Natural killer cell (primary cell): ENCODE data around the gene CCNDBP1. TPM values are rescaled to one million over a fixed set of nuclear protein-coding genes. Genes with fewer than 3 reads are reported as not detected.

Source experiments
- ATAC-seq, 3 donors: fragments of 150-1000 bp in 2 of 3; fragments of 200-7000 bp in 1 of 3; cut with Tn5 transposase; 1 replicate in 1 of 3; 2 replicates in 2 of 3; pipeline ENCODE4 v1.10.0; 2021; ENCODE audit warnings: mild to moderate bottlenecking in 2 of 3, moderate library complexity in 2 of 3
- DNase-seq, 2 donors: peaks; one replicate each; pipeline versions ENCODE4 v3.0.0 to v3.0.0-alpha.2; 2013 to 2021; ENCODE audit warnings: mixed read lengths in 1 of 2
- H3K27ac ChIP-seq: one replicate; pipeline ENCODE4 v1.5.1; 2013; ENCODE audit warnings: mild to moderate bottlenecking, low read length
- H3K27me3 ChIP-seq: one replicate; pipeline ENCODE4 v1.6.1; 2013; ENCODE audit warnings: low read length; ENCODE audit not compliant: control insufficient read depth, insufficient read depth
- H3K36me3 ChIP-seq: one replicate; pipeline ENCODE4 v1.6.1; 2013; ENCODE audit warnings: low read length; ENCODE audit not compliant: control insufficient read depth, insufficient read depth
- H3K4me1 ChIP-seq: one replicate; pipeline ENCODE4 v1.6.1; 2013; ENCODE audit warnings: low read length; ENCODE audit not compliant: control insufficient read depth, insufficient read depth
- H3K4me3 ChIP-seq: one replicate; pipeline ENCODE4 v1.5.1; 2013; ENCODE audit warnings: low read length
- H3K9me3 ChIP-seq: one replicate; pipeline ENCODE4 v1.6.1; 2013; ENCODE audit warnings: low read length; ENCODE audit not compliant: control insufficient read depth, insufficient read depth
- H3K27ac Mint-ChIP-seq, 2 donors: one replicate each; pipeline ENCODE4 v1.8.0; 2022; ENCODE audit warnings: mild to moderate bottlenecking in 2 of 2, mixed read lengths in 2 of 2, moderate library complexity in 1 of 2
- H3K27me3 Mint-ChIP-seq, 2 donors: one replicate each; pipeline ENCODE4 v1.8.0; 2022; ENCODE audit warnings: low read depth in 2 of 2, mixed read lengths in 2 of 2
- H3K36me3 Mint-ChIP-seq: one replicate; pipeline ENCODE4 v1.8.0; 2022; ENCODE audit warnings: mixed read lengths
- H3K4me1 Mint-ChIP-seq, 2 donors: one replicate each; pipeline ENCODE4 v1.8.0; 2022; ENCODE audit warnings: mixed read lengths in 2 of 2
- H3K4me3 Mint-ChIP-seq: one replicate; pipeline ENCODE4 v1.8.0; 2022; ENCODE audit warnings: mild to moderate bottlenecking, moderate library complexity, mixed read lengths
- H3K9me3 Mint-ChIP-seq, 2 donors: one replicate each; pipeline ENCODE4 v1.8.0; 2022; ENCODE audit warnings: mixed read lengths in 2 of 2
- WGBS: methylation state at CpG from one replicate; pipeline ENCODE4 v1.1.7; 2013; ENCODE audit warnings: missing lambda C conversion rate; ENCODE audit not compliant: insufficient coverage; 5-methylcytosine and 5-hydroxymethylcytosine counted together
- intact Hi-C: fragments of 100-400 bp; cut with micrococcal nuclease; formaldehyde crosslinking; loops from one replicate; pipeline ENCODE4 v1.14.2; 2022
- total RNA-seq, 4 donors: library from RNA; stranded (reverse); fragments of 120-200 nt in 1 of 4; gene quantifications; one replicate each; pipeline versions ENCODE4 v1.2.3 to v1.2.4, GENCODE V29; 2013 to 2022
- TF ChIP-seq, protein P1 (sequence below): fragments of 200-600 bp; IDR thresholded peaks from one replicate; pipeline ENCODE4 v1.8.0; 2022; ENCODE audit warnings: antibody characterized with exemption

The CCNDBP1 gene
- total RNA-seq, 3 donors from 2014 or later (not counting 1 experiment from before 2014, with no cell fraction given): 120 to 150 (median 129) TPM

- Mint-ChIP-seq H3K4me1 (peaks cover 12 to 14% of the 10 kb centered on the region in 2 donors), H3K4me3 (no peak overlapping the region), H3K27me3 (no peaks in the 10 kb centered on the region), H3K27ac (no peak overlapping the region), H3K9me3 (no peaks in the 10 kb centered on the region), H3K36me3 (peaks cover 14% of the 10 kb centered on the region)
- Histone ChIP-seq H3K9me3 (no peaks in the 10 kb centered on the region), H3K27ac (no peak overlapping the region), H3K4me3 (no peak overlapping the region), H3K4me1 (no peaks in the 10 kb centered on the region), H3K36me3 (peaks cover 48% of the 10 kb centered on the region), H3K27me3 (no peaks in the 10 kb centered on the region)
- DNase-seq (no peak), ATAC-seq (no peak)
- 100% methylated on average over 3 of the region's 5 CpGs for WGBS
- TF ChIP-seq, protein P1, sequence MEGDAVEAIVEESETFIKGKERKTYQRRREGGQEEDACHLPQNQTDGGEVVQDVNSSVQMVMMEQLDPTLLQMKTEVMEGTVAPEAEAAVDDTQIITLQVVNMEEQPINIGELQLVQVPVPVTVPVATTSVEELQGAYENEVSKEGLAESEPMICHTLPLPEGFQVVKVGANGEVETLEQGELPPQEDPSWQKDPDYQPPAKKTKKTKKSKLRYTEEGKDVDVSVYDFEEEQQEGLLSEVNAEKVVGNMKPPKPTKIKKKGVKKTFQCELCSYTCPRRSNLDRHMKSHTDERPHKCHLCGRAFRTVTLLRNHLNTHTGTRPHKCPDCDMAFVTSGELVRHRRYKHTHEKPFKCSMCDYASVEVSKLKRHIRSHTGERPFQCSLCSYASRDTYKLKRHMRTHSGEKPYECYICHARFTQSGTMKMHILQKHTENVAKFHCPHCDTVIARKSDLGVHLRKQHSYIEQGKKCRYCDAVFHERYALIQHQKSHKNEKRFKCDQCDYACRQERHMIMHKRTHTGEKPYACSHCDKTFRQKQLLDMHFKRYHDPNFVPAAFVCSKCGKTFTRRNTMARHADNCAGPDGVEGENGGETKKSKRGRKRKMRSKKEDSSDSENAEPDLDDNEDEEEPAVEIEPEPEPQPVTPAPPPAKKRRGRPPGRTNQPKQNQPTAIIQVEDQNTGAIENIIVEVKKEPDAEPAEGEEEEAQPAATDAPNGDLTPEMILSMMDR: no peak
- intact Hi-C loops: no loop called here
Measured at GRCh38 chr15:43146184-43146583, 39.0 kb upstream of the CCNDBP1 start.

- peaks cover 13 to 15% of the 10 kb centered on the region in 2 donors for H3K4me1 Mint-ChIP-seq
- H3K4me1 ChIP-seq: no peaks in the 10 kb centered on the region
- intact Hi-C loops: no loop called here
- H3K36me3 Mint-ChIP-seq: peaks cover 15% of the 10 kb centered on the region
- H3K9me3 ChIP-seq: no peaks in the 10 kb centered on the region
- H3K4me3 Mint-ChIP-seq: no peak overlapping the region
- DNase-seq (no peak), ATAC-seq (no peak)
- TF ChIP-seq, protein P1: no peak
- no peak overlapping the region for H3K27ac ChIP-seq
- no peaks in the 10 kb centered on the region for H3K27me3 ChIP-seq
- H3K27me3 Mint-ChIP-seq: no peaks in the 10 kb centered on the region
- WGBS: 99% methylated on average over 4 of the region's 5 CpGs
- H3K27ac Mint-ChIP-seq: no peak overlapping the region
- H3K4me3 ChIP-seq: no peak overlapping the region
- no peaks in the 10 kb centered on the region for H3K9me3 Mint-ChIP-seq
- peaks cover 74% of the 10 kb centered on the region for H3K36me3 ChIP-seq
Measured at GRCh38 chr15:43150191-43150929, 34.8 kb upstream of the CCNDBP1 start.

- Mint-ChIP-seq H3K4me3 (no peak overlapping the region), H3K36me3 (peaks cover 15% of the 10 kb centered on the region), H3K4me1 (peaks cover 13 to 15% of the 10 kb centered on the region in 2 donors), H3K27me3 (no peaks in the 10 kb centered on the region), H3K9me3 (no peaks in the 10 kb centered on the region), H3K27ac (peak overlapping the region in 1 of 2 donors; percentile 73)
- H3K36me3 ChIP-seq: peaks cover 78% of the 10 kb centered on the region
- ATAC-seq (peak in 2 of 3 donors; percentile 44 to 67), DNase-seq (peak in 1 of 2 donors; percentile 68)
- no peaks in the 10 kb centered on the region for H3K9me3 ChIP-seq
- H3K27me3 ChIP-seq: no peaks in the 10 kb centered on the region
- intact Hi-C loops: no loop called here
- TF ChIP-seq, protein P1: no peak
- no peak overlapping the region for H3K27ac ChIP-seq
- H3K4me1 ChIP-seq: no peaks in the 10 kb centered on the region
- H3K4me3 ChIP-seq: no peak overlapping the region
- WGBS: 47% methylated on average over 2 of the region's 2 CpGs
Measured at GRCh38 chr15:43151688-43152087, 33.5 kb upstream of the CCNDBP1 start.

DNA sequence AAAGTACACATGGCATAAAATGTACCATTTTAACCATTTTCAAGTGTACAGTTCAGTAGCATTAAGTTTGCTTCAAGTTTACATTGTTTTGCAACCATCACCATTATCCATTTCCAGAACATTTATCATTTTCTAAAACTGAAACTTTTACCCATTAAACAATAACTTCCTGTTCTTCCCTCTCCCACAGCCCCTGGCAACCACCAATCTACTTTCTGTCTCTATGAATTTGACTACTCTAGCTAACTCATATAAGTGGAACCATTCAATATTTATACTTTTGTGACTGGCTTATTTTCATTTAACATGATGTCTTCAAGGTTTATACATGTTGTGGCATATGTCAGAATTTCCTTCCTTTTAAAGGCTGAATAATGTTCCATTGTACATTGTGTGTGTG lies 31.9 kb upstream of the CCNDBP1 start:
- Histone ChIP-seq H3K36me3 (peaks cover 71% of the 10 kb centered on the region), H3K4me3 (no peak overlapping the region), H3K4me1 (no peaks in the 10 kb centered on the region), H3K9me3 (no peaks in the 10 kb centered on the region), H3K27ac (no peak overlapping the region), H3K27me3 (no peaks in the 10 kb centered on the region)
- Mint-ChIP-seq H3K36me3 (peaks cover 15% of the 10 kb centered on the region), H3K27me3 (no peaks in the 10 kb centered on the region), H3K4me1 (peaks cover 15 to 17% of the 10 kb centered on the region in 2 donors), H3K9me3 (no peaks in the 10 kb centered on the region), H3K4me3 (no peak overlapping the region), H3K27ac (peak overlapping the region in 1 of 2 donors; percentile 5)
- DNase-seq (no peak), ATAC-seq (no peak)
- TF ChIP-seq, protein P1: no peak
- intact Hi-C loops: no loop called here
